GM19043 (cell line): Measurements from ENCODE around the gene RP2.

Source experiments
- ATAC-seq: cut with Tn5 transposase; IDR thresholded peaks from one replicate; pipeline ENCODE4 v1.9.1; 2021; ENCODE audit warnings: low read depth; ENCODE audit not compliant: unreplicated experiment

RP2 gene

DNA sequence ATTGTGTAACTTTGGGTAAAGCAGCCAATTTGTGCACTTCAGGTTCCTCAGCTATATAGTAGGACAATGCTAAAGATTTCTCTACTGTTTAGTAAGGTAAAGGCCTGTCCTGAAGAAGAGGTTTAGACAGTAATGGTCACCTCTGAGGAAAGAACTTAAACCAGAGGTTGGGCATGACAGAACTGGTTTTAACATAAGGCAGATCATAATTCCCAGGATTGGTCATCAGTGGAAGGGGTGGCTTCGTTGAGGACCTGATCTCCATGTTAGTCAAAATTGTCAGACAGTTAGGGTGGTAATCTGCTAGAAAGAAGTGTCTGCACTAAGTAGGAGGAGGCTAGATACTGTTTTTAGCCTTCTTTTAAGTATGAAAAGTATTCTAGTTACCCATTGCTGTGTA lies 4.1 kb downstream of the RP2 start:
- no peak for ATAC-seq

DNA sequence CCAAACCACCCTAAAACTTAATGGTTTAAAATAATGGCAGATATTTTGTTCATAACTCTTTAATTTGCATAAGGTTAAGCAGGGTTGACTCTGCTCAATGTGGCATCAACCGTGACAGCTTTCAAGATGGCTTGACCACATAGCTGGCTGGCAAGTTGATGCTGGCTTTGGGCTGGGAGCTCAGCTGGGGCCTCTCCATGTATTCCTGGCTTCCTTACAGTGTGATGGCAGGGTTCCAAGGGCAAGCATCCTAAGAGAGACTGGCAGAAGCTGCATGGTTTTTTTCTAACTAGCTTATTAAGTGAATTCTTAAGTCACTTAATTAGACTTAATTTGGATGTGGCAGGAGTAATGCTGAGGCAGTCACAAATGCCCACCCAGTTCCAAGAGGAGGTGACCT lies 4.5 kb downstream of the RP2 start:
- ATAC-seq: no peak

DNA sequence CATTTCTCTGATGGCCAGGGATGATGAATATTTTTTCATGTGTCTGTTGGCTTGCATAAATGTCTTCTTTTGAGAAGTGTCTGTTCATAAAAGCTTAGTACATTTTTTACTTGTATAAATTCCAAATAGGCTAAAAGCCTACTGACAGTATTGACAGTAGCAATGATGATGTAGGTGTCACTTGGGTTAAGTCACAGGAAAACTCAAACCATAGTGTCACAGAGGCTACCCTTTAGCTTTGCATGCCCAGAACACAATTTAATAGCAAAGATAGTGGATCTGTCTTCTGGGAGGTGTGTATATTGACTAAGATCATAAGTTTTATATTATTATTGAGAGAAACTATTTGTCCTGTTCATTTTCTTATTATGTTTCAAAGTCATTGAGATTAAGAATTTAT lies 8.1 kb downstream of the RP2 start:
- no peak for ATAC-seq

DNA sequence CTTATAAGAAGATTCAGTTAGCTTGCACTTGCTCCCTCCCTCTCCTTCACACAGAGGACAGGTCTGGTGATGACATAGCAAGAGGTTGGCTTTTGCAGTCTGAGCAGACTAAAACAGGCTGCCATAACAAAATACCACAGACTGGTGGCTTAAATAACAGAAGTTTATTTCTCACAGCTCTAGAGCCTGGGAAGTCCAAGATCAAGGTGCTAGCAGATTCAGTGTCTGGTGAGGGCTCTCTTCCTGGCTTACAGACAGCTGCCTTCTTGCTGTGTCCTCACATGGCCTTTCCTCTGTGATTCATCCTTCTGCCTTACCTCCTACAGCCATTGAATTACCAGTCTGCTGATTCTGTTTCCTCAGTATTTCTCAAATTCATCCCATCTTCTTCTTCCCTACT lies 13.1 kb downstream of the RP2 start:
- no peak for ATAC-seq

DNA sequence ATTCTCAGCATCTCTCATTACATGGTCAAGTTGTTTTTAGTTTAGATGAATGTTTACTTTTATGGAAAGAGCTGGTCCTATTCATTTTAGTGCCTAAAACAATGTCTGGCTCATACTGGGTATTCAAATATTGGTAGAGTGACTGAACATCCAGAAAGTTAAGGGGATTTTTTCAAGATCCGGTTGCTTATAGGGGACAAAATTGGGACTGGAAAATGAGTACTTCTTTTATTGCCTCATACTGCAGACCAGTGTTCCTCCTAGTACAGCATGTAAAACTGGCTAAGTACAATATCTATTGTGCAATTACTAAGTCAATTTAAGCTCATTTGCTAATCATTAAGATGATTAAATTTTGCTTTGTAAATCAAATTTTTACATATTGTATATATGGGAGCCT lies 13.9 kb downstream of the RP2 start:
- no peak for ATAC-seq

DNA sequence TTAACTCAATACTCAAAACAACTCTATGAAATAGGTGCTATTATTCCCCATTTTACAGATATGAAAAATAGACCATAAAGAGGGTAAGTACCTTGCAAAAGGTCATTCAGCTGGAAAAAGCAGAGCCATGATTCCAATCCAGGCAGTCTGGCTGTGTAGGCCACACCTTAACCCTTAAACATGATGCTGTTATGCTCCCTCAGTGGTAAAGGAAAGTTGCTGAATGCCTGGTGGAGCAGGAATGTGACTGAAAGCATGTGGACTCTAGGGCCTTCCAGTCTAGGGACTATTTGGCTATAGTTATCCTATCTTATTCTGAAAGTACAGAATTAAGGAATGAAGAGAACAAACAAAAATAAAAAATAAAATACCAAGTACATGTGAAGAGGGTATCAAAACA lies 19.6 kb downstream of the RP2 start:
- ATAC-seq: no peak

DNA sequence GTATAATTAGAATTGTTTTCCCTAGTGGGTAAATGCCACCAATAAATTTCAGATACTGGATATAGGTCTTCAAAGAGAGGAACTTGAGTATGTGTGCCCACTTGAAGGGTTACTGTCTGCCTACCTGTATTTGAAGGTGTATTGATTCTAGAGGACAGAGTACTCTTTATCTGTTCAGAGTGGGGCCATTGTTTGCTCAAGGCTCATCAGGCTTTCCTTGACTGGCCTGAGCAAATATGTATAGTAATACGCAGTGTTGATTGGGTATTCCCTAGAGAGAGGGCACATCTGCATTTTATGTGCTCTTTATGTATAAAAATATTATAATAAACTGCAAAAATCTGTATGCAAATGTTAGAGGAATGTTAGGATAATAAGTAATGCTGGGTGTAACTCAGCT lies 23.7 kb downstream of the RP2 start:
- ATAC-seq: no peak

DNA sequence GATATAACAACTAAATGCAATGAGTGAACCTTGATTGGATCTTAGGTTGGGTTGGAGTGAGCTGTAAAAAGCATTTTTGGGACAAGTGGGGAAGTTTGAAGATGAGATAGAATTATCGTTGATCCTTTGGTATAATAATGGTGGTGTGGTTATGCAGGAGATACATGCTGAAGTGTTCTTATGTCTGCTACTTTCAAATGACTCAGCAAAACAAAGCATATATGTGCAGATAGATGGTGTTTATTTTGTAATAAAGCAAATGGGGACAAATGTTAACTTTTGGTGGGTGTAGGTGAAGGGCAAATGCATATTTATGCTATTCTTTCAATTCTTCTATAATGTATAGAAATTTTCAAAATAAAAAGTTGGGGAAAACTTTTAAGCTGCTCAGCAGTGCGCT lies 26.2 kb downstream of the RP2 start:
- no peak for ATAC-seq

DNA sequence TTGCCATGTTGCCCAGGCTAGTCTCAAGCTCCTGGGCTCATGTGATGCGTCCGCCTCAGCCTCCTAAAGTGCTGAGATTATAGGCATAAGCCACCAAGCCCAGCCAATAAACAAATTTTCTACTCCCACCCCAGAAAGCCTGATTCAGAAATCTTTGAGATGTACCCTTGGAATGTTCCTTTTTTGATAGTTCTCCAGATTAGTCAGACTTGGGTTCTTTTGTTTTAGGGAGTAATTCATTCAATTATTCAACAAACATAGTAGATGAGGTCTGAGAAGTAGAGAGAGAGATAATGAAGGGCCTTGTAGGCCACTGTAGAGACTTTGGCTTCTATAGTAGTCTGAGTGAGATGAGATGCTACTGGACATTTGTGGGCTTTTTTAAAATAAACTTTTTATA lies 27.8 kb downstream of the RP2 start:
- ATAC-seq: no peak

DNA sequence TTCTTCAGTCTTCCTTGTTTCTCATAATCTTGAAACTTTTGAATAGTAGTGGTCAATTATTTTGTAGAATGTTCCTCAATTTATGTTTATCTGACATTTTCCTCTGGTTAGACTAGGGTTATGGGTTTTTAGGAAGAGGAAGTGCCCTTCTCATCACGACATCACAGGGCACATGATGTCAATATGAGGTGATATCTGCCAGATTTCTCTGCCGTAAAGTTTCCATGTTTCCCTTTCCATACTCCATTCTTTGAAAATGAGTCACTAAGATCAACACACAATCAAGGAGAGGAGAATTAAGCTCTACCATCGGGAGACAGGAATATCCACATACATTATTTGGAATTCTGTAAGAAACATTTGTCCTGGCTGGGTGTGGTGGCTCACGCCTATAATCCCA lies 28.4 kb downstream of the RP2 start:
- no peak for ATAC-seq

DNA sequence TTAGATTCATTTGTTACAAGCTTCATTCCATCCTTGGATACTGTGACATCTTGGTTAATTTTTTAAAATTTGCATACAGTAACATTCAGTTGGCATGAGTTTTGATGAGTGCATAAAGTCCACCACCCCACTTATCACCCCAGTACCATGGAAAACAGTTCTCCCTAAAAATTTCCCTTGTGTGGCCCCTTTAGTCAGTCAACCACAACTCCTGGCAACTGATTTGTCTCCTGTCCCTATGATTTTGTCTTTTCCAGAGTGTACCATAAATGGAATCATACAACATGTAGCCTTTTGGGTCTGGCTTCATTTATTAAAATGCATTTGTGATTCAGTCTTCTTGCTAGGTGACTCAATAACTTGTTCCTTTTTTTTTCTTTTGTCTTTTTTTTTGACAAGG lies 29.9 kb downstream of the RP2 start:
- ATAC-seq: no peak

DNA sequence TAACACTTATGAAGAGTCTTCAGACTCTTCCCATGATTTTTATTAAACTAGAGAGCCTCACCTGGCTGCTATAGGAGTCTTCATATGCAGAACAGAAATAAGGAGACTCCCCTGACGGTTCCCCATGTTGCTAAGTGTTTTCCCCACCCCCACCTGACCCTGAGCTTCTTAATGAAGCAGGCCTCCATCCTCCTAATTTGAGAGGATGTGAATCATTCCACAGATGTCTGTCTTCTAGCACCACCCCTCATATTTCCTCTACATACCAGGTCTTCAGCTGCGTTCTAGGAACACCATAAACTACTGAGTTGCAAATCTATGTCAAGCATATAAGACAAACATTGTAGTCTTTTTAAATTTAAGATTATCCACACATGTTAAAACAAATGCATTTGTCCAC lies 36.9 kb downstream of the RP2 start:
- ATAC-seq: no peak

DNA sequence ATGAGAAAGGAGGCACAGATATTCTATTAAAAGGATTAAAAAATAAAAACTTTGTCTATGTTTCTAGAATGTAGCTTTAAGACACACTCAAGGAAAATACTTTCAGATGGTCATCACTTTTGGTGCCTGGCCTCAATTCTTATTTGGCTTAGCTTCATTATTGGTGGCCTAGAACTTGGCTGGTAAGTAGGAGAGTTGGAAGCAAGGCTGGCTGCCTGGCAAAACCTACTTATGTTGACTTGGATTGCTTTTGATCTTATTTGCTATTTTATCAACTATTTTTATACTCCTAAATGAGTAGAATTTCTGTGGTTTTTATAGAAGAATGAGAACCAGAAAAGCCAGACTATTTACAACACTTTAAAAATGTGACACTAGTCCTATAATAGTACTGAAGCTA lies 40.1 kb downstream of the RP2 start:
- ATAC-seq: no peak

DNA sequence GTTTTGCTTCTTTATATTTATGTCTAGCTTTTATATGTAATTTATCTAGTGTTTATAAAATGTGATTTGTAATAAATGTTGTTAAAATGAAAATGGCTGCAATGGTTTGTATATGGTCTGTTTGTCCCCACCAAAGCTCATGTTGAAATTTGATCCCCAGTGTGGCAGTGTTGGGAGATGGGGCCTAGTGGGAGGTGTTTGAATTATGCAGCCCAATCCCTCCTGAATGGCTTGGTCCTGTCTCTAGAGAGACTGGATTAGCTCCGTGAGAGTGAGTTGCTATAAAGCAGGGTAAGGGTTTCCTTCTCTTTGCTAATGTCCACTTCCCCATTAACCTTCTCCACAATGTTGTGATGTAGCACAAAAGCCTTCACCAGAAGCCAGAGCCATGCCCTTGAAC lies 45.4 kb downstream of the RP2 start:
- no peak for ATAC-seq

DNA sequence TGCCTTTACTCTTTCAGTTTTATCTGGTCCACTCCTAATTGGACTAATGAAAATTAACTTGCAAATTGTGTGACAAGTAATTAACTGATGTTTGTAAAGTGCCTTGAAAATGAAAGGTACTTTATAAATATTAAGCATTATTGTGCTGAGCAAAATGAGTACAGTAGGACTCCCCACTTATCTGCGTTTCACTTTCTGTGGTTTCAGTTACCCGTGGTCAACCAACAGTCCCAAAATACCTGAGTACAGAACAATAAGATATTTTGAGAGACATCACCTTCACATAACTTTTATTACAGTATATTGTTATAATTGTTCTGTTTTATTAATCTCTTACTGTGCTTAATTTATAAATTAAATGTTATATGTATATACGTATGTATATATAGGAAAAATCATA lies 48.0 kb downstream of the RP2 start:
- no peak for ATAC-seq

DNA sequence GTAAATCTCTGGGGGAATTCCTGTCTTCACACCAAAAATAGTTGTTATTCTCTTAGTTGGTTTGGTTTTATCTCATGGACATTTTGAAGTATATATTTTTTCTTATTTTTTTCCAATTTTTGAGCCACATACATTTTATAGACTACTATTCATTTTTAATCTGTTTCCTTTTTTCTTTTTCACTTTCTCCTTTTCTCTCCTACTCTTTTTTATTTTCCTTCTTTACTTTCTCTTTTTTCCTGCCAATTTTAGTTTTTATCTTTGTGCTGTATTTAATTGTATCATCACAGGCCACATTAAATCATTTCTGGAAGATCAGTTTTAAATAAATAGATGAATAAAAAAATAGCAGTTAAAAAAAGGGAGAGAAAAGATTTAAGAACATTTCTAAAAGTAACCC lies 61.4 kb downstream of the RP2 start:
- no peak for ATAC-seq

DNA sequence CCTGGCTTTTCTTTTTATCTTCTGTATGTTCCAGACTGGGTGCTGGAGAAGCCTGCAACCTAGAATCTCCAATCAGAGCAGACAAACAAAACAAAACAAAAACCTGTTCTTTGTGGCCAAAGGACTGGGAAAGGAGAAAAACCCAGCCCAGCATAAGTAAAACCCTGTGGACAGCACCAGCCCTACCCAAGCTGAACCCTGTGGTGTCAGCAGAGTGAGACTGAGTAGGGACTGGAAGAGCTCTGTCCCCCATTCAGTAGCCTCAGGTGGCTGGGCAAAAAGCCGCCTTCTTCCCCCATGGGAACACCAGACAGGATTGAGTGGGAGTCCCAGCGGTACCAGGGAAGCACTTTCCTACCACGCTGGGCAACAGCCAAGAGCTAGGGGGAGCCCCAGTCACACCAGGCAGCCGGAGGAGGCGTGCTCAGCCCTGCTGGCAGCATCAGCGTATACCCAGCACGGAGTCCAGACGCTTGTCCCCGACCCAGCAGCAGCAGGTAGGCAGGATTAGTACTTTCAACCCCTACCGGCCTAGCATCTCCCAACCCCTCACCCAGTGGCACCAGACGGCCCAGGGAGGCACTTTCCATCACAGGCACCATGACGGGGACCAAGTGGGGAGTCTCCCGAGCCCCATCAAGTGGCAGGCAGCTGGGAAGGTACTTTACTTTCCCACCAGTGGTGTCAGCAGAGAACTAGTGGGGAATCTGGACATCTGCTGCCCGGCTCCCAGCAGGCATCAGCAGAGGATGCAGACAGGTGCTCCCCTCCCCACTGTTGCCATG lies 66.8 kb downstream of the RP2 start:
- ATAC-seq: no peak

DNA sequence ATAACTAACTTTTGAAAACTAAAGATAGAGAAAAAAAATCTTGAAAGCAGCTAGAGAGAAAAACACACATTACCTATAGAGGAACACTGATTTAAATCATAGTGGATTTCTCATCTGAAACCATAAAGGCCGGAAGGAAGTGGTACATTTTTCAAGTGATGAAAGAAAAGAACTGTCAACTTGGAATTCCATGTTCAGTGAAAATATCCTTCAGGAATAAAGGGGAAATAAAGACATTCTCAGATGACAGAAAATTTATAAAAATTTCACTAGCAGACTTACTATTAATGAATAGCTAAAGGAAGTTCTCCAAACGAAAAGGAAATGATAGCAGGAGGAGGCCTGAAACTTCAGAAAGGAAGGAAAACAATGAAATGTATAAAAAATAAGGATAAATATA lies 67.8 kb downstream of the RP2 start:
- ATAC-seq: no peak

DNA sequence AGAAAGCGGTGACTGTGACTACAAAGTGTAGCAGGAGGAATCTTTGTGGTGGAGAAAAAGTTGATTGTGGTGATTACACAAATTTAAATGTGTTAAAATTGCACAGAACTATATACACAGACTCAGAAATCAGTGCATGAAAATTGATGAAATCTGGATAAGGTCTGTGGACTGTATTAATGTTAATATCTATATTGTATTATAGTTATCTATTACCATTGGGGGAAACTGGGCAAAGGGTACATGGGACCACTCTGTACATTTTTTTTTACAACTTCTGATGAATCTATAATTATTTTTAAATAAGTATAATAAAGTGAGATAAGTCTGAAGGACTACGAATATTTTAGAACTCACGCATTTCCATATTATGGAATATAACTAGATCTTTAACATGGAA lies 73.6 kb downstream of the RP2 start:
- ATAC-seq: no peak

DNA sequence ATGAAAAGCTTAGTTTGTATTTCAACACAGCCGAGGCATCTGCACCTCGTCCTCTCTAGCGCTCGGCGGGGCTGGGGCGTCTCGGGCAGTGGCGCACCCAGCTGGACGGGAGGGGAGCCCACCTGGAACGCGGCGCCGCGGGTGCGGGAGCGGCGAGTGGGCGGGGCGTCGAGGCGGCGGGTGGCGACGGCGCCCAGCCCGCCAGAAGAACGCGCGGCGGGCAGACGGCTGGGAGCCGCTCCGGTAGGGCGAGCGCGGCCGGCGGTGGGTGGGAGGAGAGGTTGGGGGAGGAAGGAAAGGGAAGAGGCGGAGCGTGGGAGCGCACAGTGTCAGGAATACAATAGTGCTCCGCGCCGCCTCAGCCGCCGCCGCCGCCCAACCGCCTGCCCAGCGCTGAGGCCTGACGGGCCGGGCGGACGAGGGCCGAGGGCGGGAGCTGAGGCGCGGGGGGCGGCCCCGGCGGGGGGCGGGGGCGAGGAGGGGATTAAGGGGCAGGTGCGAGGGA lies 75.3 kb downstream of the RP2 start, which contains the start of gene JADE3:
JADE3 (plus strand) TSS at position 324 of the 505 bp plus-strand sequence. CDS start 72,474 bp downstream, outside the sequence.
- ATAC-seq: no peak

DNA sequence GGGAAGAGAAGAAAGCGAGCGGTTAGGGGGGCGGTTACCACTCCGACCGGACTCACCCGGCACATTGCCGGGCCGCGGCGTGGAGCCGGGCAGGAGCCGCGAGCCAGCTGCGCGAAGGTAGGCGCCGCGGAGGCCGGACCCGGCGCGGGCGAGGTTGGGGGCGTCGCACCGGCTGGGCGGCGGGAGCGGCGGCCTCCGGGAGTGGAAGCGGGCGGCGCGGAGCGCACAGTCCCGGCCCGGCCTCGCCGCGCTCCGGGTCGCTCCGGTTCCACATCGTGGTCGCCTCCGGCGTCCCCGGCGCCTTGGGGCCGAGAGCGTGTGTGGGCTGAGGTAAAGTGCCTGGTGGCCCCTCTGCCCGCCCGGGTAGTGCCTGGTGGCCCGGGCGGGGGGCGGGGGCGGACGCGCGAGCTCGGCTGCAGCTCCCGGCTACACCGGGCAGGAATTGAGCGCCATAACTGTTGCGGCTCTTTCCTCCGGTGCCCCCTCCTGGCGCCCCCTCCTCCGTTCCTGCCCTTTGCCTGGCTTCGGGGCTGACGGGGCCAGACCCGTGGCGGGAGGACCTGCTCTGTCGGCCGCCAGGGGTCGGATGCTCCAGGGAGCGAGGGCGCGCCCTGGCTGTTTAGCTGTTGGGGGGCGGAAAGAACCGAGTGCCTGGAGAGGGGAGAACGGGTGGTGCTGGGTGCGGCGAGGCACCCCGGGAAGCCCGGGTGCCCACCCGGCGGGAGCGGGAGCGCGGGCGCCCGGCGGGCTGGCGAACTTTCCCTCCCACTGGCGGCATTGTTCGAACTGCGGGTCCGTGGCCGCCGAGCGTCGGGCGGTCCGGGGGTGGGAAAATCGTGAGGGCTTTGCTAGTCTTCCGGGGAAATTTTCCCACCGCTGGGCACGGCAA lies 76.0 kb downstream of the RP2 start:
- ATAC-seq: no peak

DNA sequence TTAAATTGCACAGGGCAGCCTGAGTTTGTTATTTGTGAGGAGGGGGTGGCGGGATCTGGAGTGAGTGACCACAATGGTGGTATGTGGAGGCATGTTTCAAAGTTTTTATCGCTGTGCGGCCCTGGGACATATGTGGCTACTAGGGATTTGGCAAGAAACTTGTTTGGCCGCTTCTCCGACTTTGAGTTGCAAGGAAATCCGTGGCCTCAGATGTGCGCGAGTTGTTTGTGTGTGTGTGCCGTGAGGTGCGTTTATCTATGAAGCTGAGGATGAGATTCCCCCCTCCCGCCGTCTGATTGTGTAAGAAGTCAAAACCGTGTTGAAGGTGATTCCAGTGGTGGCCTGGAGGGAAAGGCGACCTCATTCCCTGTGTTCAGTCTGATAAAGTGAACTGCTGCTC lies 76.8 kb downstream of the RP2 start:
- ATAC-seq: no peak
